Karpas-422 (cell line): ENCODE measurements around the gene USH2A. TPM values are rescaled to one million over a fixed set of nuclear protein-coding genes. Genes with fewer than 3 reads are reported as not detected.

Experiments
- DNase-seq: peaks from one replicate; pipeline ENCODE4 v3.0.0-alpha.2; 2015
- H2AFZ ChIP-seq: fragments of 200-600 bp; sonication (generic); 2 replicates; pipeline ENCODE4 v1.6.1; 2014; ENCODE audit warnings: antibody characterized with exemption, low read length, mixed read lengths
- H3K27ac ChIP-seq: fragments of 200-600 bp; sonication (generic); 2 replicates; pipeline ENCODE4 v1.5.1; 2014; ENCODE audit warnings: mild to moderate bottlenecking, low read length, moderate library complexity
- H3K27me3 ChIP-seq: fragments of 200-600 bp; sonication (generic); 2 replicates; pipeline ENCODE4 v1.6.1; 2014; ENCODE audit warnings: low read length, mixed read lengths
- H3K36me3 ChIP-seq: fragments of 200-600 bp; sonication (generic); 2 replicates; pipeline ENCODE4 v1.6.1; 2014; ENCODE audit warnings: low read length, mixed read lengths; ENCODE audit not compliant: insufficient read depth
- H3K4me1 ChIP-seq: fragments of 200-600 bp; sonication (generic); 2 replicates; pipeline ENCODE4 v1.6.1; 2014; ENCODE audit warnings: mild to moderate bottlenecking, low read length, mixed read lengths
- H3K4me2 ChIP-seq: fragments of 200-600 bp; sonication (generic); 2 replicates; pipeline ENCODE4 v1.6.1; 2014; ENCODE audit warnings: low read length, low read depth, mild to moderate bottlenecking; ENCODE audit not compliant: poor library complexity, severe bottlenecking
- H3K4me3 ChIP-seq: fragments of 200-600 bp; sonication (generic); 2 replicates; pipeline ENCODE4 v1.5.1; 2014; ENCODE audit warnings: mild to moderate bottlenecking, antibody characterized with exemption, low read length, mixed read lengths
- H3K79me2 ChIP-seq: fragments of 200-600 bp; sonication (generic); 2 replicates; pipeline ENCODE4 v1.6.1; 2014; ENCODE audit warnings: mild to moderate bottlenecking, low read length, mixed read lengths
- H3K9ac ChIP-seq: fragments of 200-600 bp; sonication (generic); 2 replicates; pipeline ENCODE4 v1.6.0; 2014; ENCODE audit warnings: low read length
- H3K9me2 ChIP-seq: fragments of 200-600 bp; sonication (generic), shearing (Covaris generic); replicated peaks from 2 replicates; pipeline ENCODE4 v1.6.0; 2014; ENCODE audit warnings: mild to moderate bottlenecking, low read length, moderate library complexity; ENCODE audit not compliant: insufficient read depth
- H3K9me3 ChIP-seq: fragments of 300-700, 200-600 bp; sonication (generic); 2 replicates; pipeline ENCODE4 v1.6.1; 2014; ENCODE audit warnings: low read length, mixed read lengths
- H4K20me1 ChIP-seq: fragments of 200-600 bp; sonication (generic); 2 replicates; pipeline ENCODE4 v1.6.1; 2014; ENCODE audit warnings: mild to moderate bottlenecking, antibody characterized with exemption, low read length, low read depth; ENCODE audit not compliant: insufficient read depth
- total RNA-seq: library from RNA; depleted of rRNA; stranded (reverse); fragments of >200 nt; shearing (Covaris generic); gene quantifications from 2 replicates; pipeline ENCODE4 v1.2.3, GENCODE V29; 2014; ENCODE audit warnings: low replicate concordance

USH2A gene
- total RNA-seq, 1 experiment from 2014 or later: not detected

GRCh38 chr1:215710036-215710898 is 713.0 kb downstream of the USH2A start:
- H4K20me1 ChIP-seq: no peaks in the 10 kb centered on the region
- no peaks in the 10 kb centered on the region for H3K79me2 ChIP-seq
- H3K4me2 ChIP-seq: no peak overlapping the region
- no peak overlapping the region for H3K27ac ChIP-seq
- no peak overlapping the region for H3K4me3 ChIP-seq
- no peaks in the 10 kb centered on the region for H3K36me3 ChIP-seq
- no peaks in the 10 kb centered on the region for H3K4me1 ChIP-seq
- DNase-seq: peak; percentile 91
- H2AFZ ChIP-seq: no peak overlapping the region
- H3K9me2 ChIP-seq: no peaks in the 10 kb centered on the region
- H3K27me3 ChIP-seq: no peaks in the 10 kb centered on the region
- H3K9me3 ChIP-seq: no peaks in the 10 kb centered on the region
- no peak overlapping the region for H3K9ac ChIP-seq

DNA sequence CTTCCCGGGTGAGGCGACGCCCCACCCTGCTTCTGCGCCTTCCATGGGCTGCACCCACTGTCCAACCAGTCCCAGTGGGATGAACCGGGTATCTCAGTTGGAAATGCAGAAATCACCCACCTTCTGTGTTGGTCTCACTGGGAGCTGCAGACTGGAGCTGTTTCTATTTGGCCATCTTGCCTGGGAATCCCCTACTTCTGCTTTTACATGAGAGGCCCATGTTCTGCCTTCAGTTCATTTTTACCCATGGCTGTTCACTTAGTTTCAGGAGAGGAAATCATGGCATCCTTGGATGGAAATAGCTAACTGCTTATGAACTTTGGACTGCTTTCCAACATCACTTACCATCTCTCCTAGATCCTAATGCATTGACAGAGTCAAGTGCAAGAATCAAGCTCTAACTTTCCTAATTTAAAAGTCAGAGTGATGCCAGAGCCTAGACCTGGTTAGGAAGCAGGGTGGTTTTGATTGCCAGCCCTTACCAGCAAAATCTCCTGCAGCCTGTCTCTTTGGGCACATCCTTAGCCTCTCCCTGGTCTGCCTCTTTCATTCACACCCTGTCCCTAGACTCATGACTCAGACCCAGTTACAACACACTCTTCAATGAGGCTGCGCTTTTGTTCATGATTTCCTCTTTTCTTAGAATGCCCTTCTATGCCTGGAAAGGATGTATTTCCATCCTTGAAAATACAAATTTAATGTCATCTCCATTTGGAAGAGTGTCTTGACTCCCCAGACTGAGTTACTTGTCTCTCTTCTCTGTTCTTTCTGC is 719.0 kb downstream of the USH2A start:
- Histone ChIP-seq H3K9ac (no peak overlapping the region), H3K9me3 (no peaks in the 10 kb centered on the region), H4K20me1 (no peaks in the 10 kb centered on the region), H2AFZ (no peak overlapping the region), H3K27ac (no peak overlapping the region), H3K36me3 (no peaks in the 10 kb centered on the region), H3K4me2 (no peak overlapping the region), H3K4me1 (no peaks in the 10 kb centered on the region), H3K4me3 (no peak overlapping the region), H3K27me3 (no peaks in the 10 kb centered on the region), H3K9me2 (no peaks in the 10 kb centered on the region), H3K79me2 (no peaks in the 10 kb centered on the region)
- no peak for DNase-seq

- no peak for DNase-seq
- H3K79me2 ChIP-seq: no peaks in the 10 kb centered on the region
- H3K4me3 ChIP-seq: no peak overlapping the region
- no peak overlapping the region for H2AFZ ChIP-seq
- no peaks in the 10 kb centered on the region for H4K20me1 ChIP-seq
- no peaks in the 10 kb centered on the region for H3K36me3 ChIP-seq
- H3K27me3 ChIP-seq: no peaks in the 10 kb centered on the region
- H3K4me2 ChIP-seq: no peak overlapping the region
- H3K9me3 ChIP-seq: no peaks in the 10 kb centered on the region
- no peak overlapping the region for H3K27ac ChIP-seq
- no peaks in the 10 kb centered on the region for H3K9me2 ChIP-seq
- H3K9ac ChIP-seq: no peak overlapping the region
- no peaks in the 10 kb centered on the region for H3K4me1 ChIP-seq
Measured at GRCh38 chr1:215682232-215682631, 741.0 kb downstream of the USH2A start.

DNA sequence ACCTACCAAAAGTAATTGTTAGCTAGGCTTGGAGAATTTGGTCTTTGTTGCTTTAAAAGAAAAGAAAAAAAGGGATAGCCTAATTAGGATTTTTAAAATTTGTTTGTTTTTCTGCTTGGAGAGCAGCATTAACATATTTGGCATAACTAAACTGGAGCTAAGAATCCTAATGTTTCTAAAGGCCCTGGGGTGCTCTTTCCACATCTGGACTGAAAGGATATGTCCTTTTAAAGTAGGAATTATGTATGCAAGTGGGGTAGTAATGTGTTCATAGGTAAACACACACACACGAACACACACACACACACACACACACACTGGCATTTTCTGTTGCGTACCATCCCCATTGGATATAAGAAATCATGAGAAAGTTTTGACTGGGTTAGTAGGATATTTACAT is 742.2 kb downstream of the USH2A start:
- Histone ChIP-seq H2AFZ (no peak overlapping the region), H3K9ac (no peak overlapping the region), H3K27ac (no peak overlapping the region), H3K4me1 (no peaks in the 10 kb centered on the region), H3K4me3 (no peak overlapping the region), H3K9me2 (no peaks in the 10 kb centered on the region), H3K9me3 (no peaks in the 10 kb centered on the region), H3K79me2 (no peaks in the 10 kb centered on the region), H3K4me2 (no peak overlapping the region), H3K27me3 (no peaks in the 10 kb centered on the region), H4K20me1 (no peaks in the 10 kb centered on the region), H3K36me3 (no peaks in the 10 kb centered on the region)
- no peak for DNase-seq

DNA sequence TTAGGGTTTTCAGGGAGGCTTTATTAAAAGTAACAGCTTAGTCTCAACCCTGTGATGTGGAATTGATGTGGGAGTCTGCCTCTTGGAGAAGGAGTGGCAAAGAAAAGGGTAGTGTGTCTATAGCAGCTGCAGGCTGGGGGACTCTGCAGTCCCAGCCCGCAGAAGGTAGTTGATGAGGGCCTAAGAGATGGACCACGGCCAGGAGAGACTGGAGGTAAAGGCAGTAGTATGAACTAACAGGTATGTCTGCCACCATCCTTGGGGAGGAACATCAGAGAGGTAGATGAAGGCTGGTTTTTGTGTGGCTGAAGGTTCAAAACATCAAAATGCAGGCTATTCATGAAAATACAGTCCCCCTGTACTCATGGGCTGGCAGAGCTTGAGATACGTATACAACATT is 744.0 kb downstream of the USH2A start:
- Histone ChIP-seq H3K9me2 (no peaks in the 10 kb centered on the region), H2AFZ (no peak overlapping the region)
- DNase-seq: no peak

DNA sequence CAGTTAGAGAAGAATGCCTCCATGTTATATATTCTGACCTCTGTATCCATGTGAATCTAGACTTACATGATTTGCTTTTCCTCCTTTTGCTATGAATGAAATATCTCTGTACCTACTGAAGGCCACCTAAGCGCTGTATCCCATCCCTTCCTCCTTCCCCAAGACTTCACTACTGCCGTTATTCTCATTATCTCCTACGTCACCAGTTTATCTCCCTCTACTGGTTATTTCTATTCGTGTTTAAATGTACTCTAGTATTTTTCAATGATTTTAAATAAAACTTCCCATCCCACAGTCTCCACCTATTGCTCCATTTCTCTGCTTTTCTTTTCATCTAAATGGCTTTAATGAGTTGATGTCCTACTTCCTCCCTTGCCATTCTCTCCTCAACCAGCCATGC is 746.1 kb downstream of the USH2A start:
- Histone ChIP-seq H2AFZ (no peak overlapping the region), H3K4me1 (no peaks in the 10 kb centered on the region), H3K79me2 (no peaks in the 10 kb centered on the region), H3K27ac (no peak overlapping the region), H3K4me2 (no peak overlapping the region), H3K36me3 (no peaks in the 10 kb centered on the region), H3K27me3 (no peaks in the 10 kb centered on the region), H4K20me1 (no peaks in the 10 kb centered on the region), H3K4me3 (no peak overlapping the region), H3K9ac (no peak overlapping the region), H3K9me3 (no peaks in the 10 kb centered on the region), H3K9me2 (no peaks in the 10 kb centered on the region)
- DNase-seq: no peak

More for the DNA sequence above, 744.0 kb downstream of the USH2A start:
- Histone ChIP-seq H3K4me2 (no peak overlapping the region), H3K27me3 (no peaks in the 10 kb centered on the region), H3K4me3 (no peak overlapping the region), H3K36me3 (no peaks in the 10 kb centered on the region), H3K9me3 (no peaks in the 10 kb centered on the region), H3K79me2 (no peaks in the 10 kb centered on the region), H3K4me1 (no peaks in the 10 kb centered on the region), H4K20me1 (no peaks in the 10 kb centered on the region), H3K9ac (no peak overlapping the region), H3K27ac (no peak overlapping the region)

DNA sequence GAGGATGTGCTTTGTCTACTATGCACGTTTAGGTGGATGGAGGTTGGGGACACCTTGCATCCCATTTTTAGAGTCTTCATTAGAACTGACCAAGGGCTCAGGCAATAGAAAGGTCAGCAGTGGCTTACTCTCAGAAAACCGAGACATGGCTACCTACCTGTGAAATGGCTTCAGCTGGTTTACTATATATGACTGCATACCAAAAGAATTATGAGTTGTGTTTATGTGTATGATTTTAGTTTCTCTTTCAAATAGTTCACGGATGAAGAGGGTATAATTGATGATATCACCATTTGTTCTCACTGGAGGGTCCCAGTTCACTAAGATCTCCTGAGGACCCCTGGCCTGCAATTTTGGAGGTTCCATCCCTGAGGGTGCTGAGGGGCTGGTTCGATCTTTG is 749.3 kb downstream of the USH2A start:
- Histone ChIP-seq H3K27me3 (no peaks in the 10 kb centered on the region), H3K9ac (no peak overlapping the region), H3K9me2 (no peaks in the 10 kb centered on the region), H3K36me3 (no peaks in the 10 kb centered on the region), H3K4me2 (no peak overlapping the region), H3K79me2 (no peaks in the 10 kb centered on the region), H3K4me1 (no peaks in the 10 kb centered on the region), H3K27ac (no peak overlapping the region), H3K9me3 (no peaks in the 10 kb centered on the region), H3K4me3 (no peak overlapping the region), H2AFZ (no peak overlapping the region), H4K20me1 (no peaks in the 10 kb centered on the region)
- DNase-seq: no peak

GRCh38 chr1:215672482-215672881 is 750.8 kb downstream of the USH2A start:
- H3K27me3 ChIP-seq: no peaks in the 10 kb centered on the region
- no peak overlapping the region for H2AFZ ChIP-seq
- H3K4me3 ChIP-seq: no peak overlapping the region
- no peak overlapping the region for H3K4me2 ChIP-seq
- H3K9me2 ChIP-seq: no peaks in the 10 kb centered on the region
- H3K9ac ChIP-seq: no peak overlapping the region
- H3K4me1 ChIP-seq: no peaks in the 10 kb centered on the region
- H4K20me1 ChIP-seq: no peaks in the 10 kb centered on the region
- no peak overlapping the region for H3K27ac ChIP-seq
- no peaks in the 10 kb centered on the region for H3K36me3 ChIP-seq
- no peaks in the 10 kb centered on the region for H3K79me2 ChIP-seq
- DNase-seq: no peak
- no peaks in the 10 kb centered on the region for H3K9me3 ChIP-seq
